ENCODE measurements around the gene CUX1. TPM values are rescaled to one million over a fixed set of nuclear protein-coding genes. Genes with fewer than 3 reads are reported as not detected.

CUX1 gene
- total RNA-seq, 4 donors from 2014 or later: 64.1 to 142 (median 111) TPM

- no peak overlapping the region for H3K4me3 ChIP-seq
- no peaks in the 10 kb centered on the region for H3K4me1 ChIP-seq
- no peak for DNase-seq
- no peaks in the 10 kb centered on the region for H3K27me3 ChIP-seq
- H3K9me3 ChIP-seq: no peaks in the 10 kb centered on the region
- no peak overlapping the region for H3K27ac ChIP-seq
- no peaks in the 10 kb centered on the region for H3K36me3 ChIP-seq
- TF ChIP-seq CTCF (IDR thresholded peaks at IDR 0.05): no peak
- no peak for TF ChIP-seq POLR2A (IDR thresholded peaks at IDR 0.05)
These were observed 73.5 kb downstream of the CUX1 start for GRCh38 chr7:101890749-101891523.

GRCh38 chr7:101891936-101892640 is 74.7 kb downstream of the CUX1 start:
- H3K4me3 ChIP-seq: no peak overlapping the region
- no peaks in the 10 kb centered on the region for H3K9me3 ChIP-seq
- no peaks in the 10 kb centered on the region for H3K36me3 ChIP-seq
- no peaks in the 10 kb centered on the region for H3K4me1 ChIP-seq
- TF ChIP-seq CTCF (IDR thresholded peaks at IDR 0.05): no peak
- no peak for TF ChIP-seq POLR2A (IDR thresholded peaks at IDR 0.05)
- H3K27ac ChIP-seq: no peak overlapping the region
- no peak for DNase-seq
- H3K27me3 ChIP-seq: no peaks in the 10 kb centered on the region

- H3K27ac ChIP-seq: no peak overlapping the region
- H3K9me3 ChIP-seq: no peaks in the 10 kb centered on the region
- H3K4me1 ChIP-seq: no peaks in the 10 kb centered on the region
- H3K36me3 ChIP-seq: no peaks in the 10 kb centered on the region
- DNase-seq: no peak
- no peaks in the 10 kb centered on the region for H3K27me3 ChIP-seq
- H3K4me3 ChIP-seq: no peak overlapping the region
- TF ChIP-seq POLR2A (IDR thresholded peaks at IDR 0.05) (no peak), CTCF (IDR thresholded peaks at IDR 0.05) (no peak)
These were observed 76.1 kb downstream of the CUX1 start for GRCh38 chr7:101893341-101894082.

- no peak for TF ChIP-seq POLR2A (IDR thresholded peaks at IDR 0.05)
- no peak for TF ChIP-seq CTCF (IDR thresholded peaks at IDR 0.05)
- no peak overlapping the region for H3K27ac ChIP-seq
- H3K4me1 ChIP-seq: no peaks in the 10 kb centered on the region
These were observed 78.9 kb downstream of the CUX1 start for GRCh38 chr7:101896316-101896715.

GRCh38 chr7:101896941-101897340 is 79.5 kb downstream of the CUX1 start:
- no peaks in the 10 kb centered on the region for H3K27me3 ChIP-seq
- TF ChIP-seq POLR2A (IDR thresholded peaks at IDR 0.05) (no peak), CTCF (IDR thresholded peaks at IDR 0.05) (no peak)
- H3K9me3 ChIP-seq: no peaks in the 10 kb centered on the region
- H3K27ac ChIP-seq: no peak overlapping the region
- no peaks in the 10 kb centered on the region for H3K4me1 ChIP-seq
- no peak overlapping the region for H3K4me3 ChIP-seq
- no peaks in the 10 kb centered on the region for H3K36me3 ChIP-seq
- no peak for DNase-seq

More at GRCh38 chr7:101896316-101896715, 78.9 kb downstream of the CUX1 start:
- Histone ChIP-seq H3K4me3 (no peak overlapping the region), H3K27me3 (no peaks in the 10 kb centered on the region), H3K9me3 (no peaks in the 10 kb centered on the region), H3K36me3 (no peaks in the 10 kb centered on the region)
- no peak for DNase-seq
